ENCODE measurements around the gene MPV17L2.

- TF ChIP-seq CTCF (IDR thresholded peaks at IDR 0.05; ENCODE audit: poor library complexity), result no peak
- TF ChIP-seq EZH2phosphoT487 (IDR thresholded peaks at IDR 0.05; ENCODE audit: low read depth, severe bottlenecking, unreplicated experiment), result no peak
Measured at GRCh38 chr19:18205200-18205892, 12.3 kb downstream of the MPV17L2 start.
